ENCODE data around the gene ZNF488.
A peak's percentile ranks its signal among the peaks of the same experiment; 100 is the strongest.

Gene ZNF488

DNA sequence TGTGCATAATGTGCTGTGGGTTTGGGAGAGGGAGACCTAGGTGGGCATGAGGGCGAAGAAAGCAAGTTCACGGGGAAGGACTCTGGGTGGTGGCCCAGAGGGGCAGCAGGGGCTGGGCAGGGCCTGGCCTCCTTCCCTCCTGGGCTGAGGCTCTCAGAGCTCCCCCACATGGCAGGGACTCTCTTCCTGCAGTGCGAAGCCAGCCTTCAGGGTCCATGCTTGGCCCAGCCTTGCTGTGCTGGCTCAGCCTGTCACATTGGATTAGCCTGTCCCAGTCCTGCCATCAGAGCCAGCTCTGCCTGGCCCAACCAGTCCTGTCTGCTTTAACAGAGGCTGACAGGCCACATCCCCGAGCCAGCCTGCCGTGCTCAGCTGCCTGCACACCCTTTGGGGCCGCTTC, 20.4 kb upstream of the ZNF488 start:
- Histone ChIP-seq H3K4me1 (ENCODE audit: insufficient read depth, low read length, severe bottlenecking) (no peaks in the 10 kb centered on the region), H3K36me3 (ENCODE audit: insufficient read depth, low read length) (no peaks in the 10 kb centered on the region), H3K4me2 (ENCODE audit: low read length) (no peak overlapping the region), H3K27me3 (ENCODE audit: insufficient read depth, low read length) (no peaks in the 10 kb centered on the region), H3F3A (ENCODE audit: insufficient read depth, low read length) (no peaks in the 10 kb centered on the region), H3K9me3 (ENCODE audit: low read length) (no peaks in the 10 kb centered on the region), H3K4me3 (ENCODE audit: low read depth, low read length, poor library complexity, severe bottlenecking) (no peak overlapping the region), H4K20me1 (ENCODE audit: insufficient read depth, low read length) (no peaks in the 10 kb centered on the region), H3K27ac (ENCODE audit: low read depth, low read length, poor library complexity, severe bottlenecking) (no peak overlapping the region), H3K79me2 (ENCODE audit: insufficient read depth, low read length) (no peaks in the 10 kb centered on the region), H3K9ac (ENCODE audit: low read length) (no peak overlapping the region), H3K9me2 (ENCODE audit: low read depth, low read length) (no peaks in the 10 kb centered on the region), H2AFZ (ENCODE audit: low read length) (no peak overlapping the region)
- TF ChIP-seq, protein P1, sequence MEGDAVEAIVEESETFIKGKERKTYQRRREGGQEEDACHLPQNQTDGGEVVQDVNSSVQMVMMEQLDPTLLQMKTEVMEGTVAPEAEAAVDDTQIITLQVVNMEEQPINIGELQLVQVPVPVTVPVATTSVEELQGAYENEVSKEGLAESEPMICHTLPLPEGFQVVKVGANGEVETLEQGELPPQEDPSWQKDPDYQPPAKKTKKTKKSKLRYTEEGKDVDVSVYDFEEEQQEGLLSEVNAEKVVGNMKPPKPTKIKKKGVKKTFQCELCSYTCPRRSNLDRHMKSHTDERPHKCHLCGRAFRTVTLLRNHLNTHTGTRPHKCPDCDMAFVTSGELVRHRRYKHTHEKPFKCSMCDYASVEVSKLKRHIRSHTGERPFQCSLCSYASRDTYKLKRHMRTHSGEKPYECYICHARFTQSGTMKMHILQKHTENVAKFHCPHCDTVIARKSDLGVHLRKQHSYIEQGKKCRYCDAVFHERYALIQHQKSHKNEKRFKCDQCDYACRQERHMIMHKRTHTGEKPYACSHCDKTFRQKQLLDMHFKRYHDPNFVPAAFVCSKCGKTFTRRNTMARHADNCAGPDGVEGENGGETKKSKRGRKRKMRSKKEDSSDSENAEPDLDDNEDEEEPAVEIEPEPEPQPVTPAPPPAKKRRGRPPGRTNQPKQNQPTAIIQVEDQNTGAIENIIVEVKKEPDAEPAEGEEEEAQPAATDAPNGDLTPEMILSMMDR (IDR thresholded peaks at IDR 0.05; ENCODE audit: low read length) = no peak
- no peak for TF ChIP-seq EZH2 (IDR thresholded peaks at IDR 0.05; ENCODE audit: borderline replicate concordance, low read length)

DNA sequence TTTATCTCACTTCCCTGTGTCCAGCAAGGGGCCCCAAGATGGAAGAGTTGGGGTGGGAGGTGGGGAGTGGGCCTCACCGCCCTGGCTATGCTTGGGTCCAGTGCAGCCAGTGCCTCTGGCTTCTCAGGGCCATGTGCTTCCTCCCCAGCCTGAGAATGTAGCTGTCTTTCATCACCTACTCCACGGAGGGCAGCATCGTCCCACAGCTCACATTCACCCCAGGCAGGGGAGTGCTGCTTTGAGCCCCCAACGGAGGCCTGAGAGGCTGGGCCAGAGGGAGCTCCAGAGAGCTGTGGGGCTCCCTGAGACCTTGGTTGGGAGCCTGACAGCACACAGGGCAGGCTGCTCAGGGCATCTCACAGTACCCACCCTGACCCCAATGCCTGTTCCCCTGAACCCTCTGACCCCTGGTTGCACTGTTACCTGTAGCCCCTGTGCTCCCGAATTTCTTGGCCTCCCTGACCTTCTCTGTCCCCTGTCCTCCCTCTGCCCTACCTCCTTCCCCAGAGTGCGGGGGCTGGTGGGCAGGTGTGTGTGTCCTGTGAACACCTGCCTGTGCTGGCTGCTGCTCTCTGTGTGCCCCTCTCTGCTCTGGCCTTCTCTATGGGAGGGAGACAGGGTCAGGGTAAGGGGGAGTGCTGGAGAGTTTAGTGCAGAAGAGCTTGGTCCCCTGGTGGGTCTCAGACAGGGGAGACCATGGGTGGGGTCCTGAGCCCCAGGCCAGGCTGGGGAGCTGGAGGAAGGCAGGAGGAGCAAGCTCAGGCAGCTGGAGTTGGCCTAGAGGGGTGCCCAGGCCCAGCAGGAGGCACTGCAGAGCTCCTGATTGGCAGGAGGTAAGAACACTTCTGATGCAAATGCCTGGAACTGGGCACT, 19.6 kb upstream of the ZNF488 start:
- Histone ChIP-seq H3K4me3 (ENCODE audit: low read depth, low read length, poor library complexity, severe bottlenecking) (no peak overlapping the region), H3F3A (ENCODE audit: insufficient read depth, low read length) (no peaks in the 10 kb centered on the region), H3K36me3 (ENCODE audit: insufficient read depth, low read length) (no peaks in the 10 kb centered on the region), H2AFZ (ENCODE audit: low read length) (no peak overlapping the region), H3K79me2 (ENCODE audit: insufficient read depth, low read length) (no peaks in the 10 kb centered on the region), H3K9ac (ENCODE audit: low read length) (no peak overlapping the region), H3K9me2 (ENCODE audit: low read depth, low read length) (no peaks in the 10 kb centered on the region), H3K4me2 (ENCODE audit: low read length) (no peak overlapping the region), H4K20me1 (ENCODE audit: insufficient read depth, low read length) (no peaks in the 10 kb centered on the region), H3K4me1 (ENCODE audit: insufficient read depth, low read length, severe bottlenecking) (no peaks in the 10 kb centered on the region), H3K27me3 (ENCODE audit: insufficient read depth, low read length) (no peaks in the 10 kb centered on the region), H3K9me3 (ENCODE audit: low read length) (no peaks in the 10 kb centered on the region), H3K27ac (ENCODE audit: low read depth, low read length, poor library complexity, severe bottlenecking) (no peak overlapping the region)
- TF ChIP-seq EZH2 (IDR thresholded peaks at IDR 0.05; ENCODE audit: borderline replicate concordance, low read length) = no peak
- TF ChIP-seq, protein P1 (IDR thresholded peaks at IDR 0.05; ENCODE audit: low read length) = peak; percentile 17; the same call in 1 of the 2 replicates

DNA sequence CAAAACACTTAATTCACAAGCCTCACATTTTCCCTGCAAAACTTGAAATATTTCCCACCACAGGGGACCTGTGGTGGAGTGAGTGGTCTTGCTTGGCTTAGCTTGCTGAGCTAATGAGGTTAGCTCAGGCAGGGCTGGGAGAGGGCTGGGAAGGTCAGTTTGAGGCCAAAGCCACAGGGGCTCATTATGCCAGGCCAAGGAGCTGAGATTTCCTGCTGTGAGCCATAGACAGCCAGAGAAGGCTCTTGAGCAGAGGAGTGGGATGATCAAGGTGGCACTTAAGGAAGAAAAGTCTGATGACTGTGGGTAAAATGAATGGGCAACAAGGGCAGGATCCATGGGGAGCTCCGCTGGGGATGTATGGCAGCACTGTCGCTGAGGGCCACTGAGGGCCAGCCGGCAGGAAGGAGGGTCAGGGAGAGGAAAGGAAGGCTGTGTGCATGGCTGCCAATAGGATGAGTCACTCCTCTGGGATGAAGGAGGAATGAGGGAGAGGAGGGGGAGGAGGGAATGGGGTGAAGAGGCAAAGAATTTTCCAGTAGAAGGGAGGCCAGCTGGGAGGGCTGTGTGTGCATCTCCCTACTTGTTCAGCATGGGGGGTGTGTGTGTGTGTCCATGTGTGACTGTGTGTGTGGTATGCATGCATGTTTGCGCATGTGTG, 18.7 kb upstream of the ZNF488 start:
- H4K20me1 ChIP-seq (ENCODE audit: insufficient read depth, low read length) = no peaks in the 10 kb centered on the region
- no peaks in the 10 kb centered on the region for H3K4me1 ChIP-seq (ENCODE audit: insufficient read depth, low read length, severe bottlenecking)
- no peak overlapping the region for H3K4me2 ChIP-seq (ENCODE audit: low read length)
- no peaks in the 10 kb centered on the region for H3K79me2 ChIP-seq (ENCODE audit: insufficient read depth, low read length)
- H3K9ac ChIP-seq (ENCODE audit: low read length) = no peak overlapping the region
- H3F3A ChIP-seq (ENCODE audit: insufficient read depth, low read length) = no peaks in the 10 kb centered on the region
- H3K27me3 ChIP-seq (ENCODE audit: insufficient read depth, low read length) = no peaks in the 10 kb centered on the region
- no peak overlapping the region for H3K27ac ChIP-seq (ENCODE audit: low read depth, low read length, poor library complexity, severe bottlenecking)
- H3K9me3 ChIP-seq (ENCODE audit: low read length) = no peaks in the 10 kb centered on the region
- H3K9me2 ChIP-seq (ENCODE audit: low read depth, low read length) = no peaks in the 10 kb centered on the region
- H2AFZ ChIP-seq (ENCODE audit: low read length) = no peak overlapping the region
- TF ChIP-seq, protein P1 (IDR thresholded peaks at IDR 0.05; ENCODE audit: low read length) = no peak
- no peak for TF ChIP-seq EZH2 (IDR thresholded peaks at IDR 0.05; ENCODE audit: borderline replicate concordance, low read length)
- no peak overlapping the region for H3K4me3 ChIP-seq (ENCODE audit: low read depth, low read length, poor library complexity, severe bottlenecking)
- no peaks in the 10 kb centered on the region for H3K36me3 ChIP-seq (ENCODE audit: insufficient read depth, low read length)
